CMK (cell line): ENCODE results near the gene SNX18.
A peak's percentile ranks its signal among the peaks of the same experiment; 100 is the strongest.
"Not testable (repeated sequence)": the region's sequence is repeated elsewhere in the genome, so short reads cannot be mapped to it uniquely, and the experiment has no call there.

Experiments
- DNase-seq: peaks from one replicate; pipeline ENCODE4 v3.0.0-alpha.2; 2010; ENCODE audit warnings: low read depth

SNX18 gene, protein sequence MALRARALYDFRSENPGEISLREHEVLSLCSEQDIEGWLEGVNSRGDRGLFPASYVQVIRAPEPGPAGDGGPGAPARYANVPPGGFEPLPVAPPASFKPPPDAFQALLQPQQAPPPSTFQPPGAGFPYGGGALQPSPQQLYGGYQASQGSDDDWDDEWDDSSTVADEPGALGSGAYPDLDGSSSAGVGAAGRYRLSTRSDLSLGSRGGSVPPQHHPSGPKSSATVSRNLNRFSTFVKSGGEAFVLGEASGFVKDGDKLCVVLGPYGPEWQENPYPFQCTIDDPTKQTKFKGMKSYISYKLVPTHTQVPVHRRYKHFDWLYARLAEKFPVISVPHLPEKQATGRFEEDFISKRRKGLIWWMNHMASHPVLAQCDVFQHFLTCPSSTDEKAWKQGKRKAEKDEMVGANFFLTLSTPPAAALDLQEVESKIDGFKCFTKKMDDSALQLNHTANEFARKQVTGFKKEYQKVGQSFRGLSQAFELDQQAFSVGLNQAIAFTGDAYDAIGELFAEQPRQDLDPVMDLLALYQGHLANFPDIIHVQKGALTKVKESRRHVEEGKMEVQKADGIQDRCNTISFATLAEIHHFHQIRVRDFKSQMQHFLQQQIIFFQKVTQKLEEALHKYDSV

GRCh38 chr5:54517512-54518145 lies at the start of gene SNX18:
Gene SNX18 (plus strand): TSS chr5:54517759. CDS start chr5:54517953, 194 bp downstream.
- peak; percentile 64 for DNase-seq

GRCh38 chr5:54469622-54470021 lies 47.9 kb upstream of the SNX18 start:
- DNase-seq: no peak

- DNase-seq: no peak
Observed at GRCh38 chr5:54470128-54470527, 47.4 kb upstream of the SNX18 start.

- DNase-seq: no peak
Observed at GRCh38 chr5:54470677-54471076, 46.9 kb upstream of the SNX18 start.

DNA sequence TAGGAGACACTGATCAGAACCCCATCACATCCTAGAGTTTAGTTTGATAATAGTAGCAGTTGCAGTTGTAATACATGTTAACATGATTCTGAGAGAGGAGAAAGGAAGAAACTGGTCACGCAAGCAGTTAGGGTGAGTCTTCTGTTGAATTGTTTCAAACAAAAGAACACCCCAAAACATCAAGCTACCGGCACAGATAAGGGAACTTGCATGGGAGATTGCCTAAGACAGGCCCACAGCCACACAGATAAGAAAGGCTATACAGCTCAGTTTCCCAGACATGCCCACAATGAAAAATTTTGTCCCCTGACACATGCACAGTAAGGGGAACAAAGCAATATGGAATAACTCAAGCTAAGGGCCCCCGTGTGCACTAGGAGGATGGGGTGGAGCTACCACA lies 46.2 kb upstream of the SNX18 start:
- DNase-seq: no peak

DNA sequence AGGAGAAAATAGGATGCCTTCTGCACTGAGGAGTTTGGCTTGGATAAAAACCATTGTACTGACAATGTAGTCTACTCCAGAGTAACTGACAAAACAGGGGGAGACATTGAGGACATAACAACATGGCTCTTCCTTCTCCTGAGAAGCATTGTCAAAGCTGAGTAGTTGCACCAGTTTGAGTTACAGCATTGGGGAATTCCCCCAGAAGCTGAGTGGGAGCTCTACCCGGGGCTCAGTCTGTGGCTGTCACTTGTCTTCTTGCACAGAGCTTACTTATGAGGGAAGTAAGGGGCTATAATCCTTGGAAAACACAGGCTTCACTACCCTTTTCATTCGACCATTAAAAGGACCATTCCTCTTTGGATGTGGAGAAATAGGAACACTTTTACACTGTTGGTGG lies 40.9 kb upstream of the SNX18 start:
- DNase-seq: no peak

GRCh38 chr5:54477941-54478478 lies 39.5 kb upstream of the SNX18 start:
- no peak for DNase-seq

DNA sequence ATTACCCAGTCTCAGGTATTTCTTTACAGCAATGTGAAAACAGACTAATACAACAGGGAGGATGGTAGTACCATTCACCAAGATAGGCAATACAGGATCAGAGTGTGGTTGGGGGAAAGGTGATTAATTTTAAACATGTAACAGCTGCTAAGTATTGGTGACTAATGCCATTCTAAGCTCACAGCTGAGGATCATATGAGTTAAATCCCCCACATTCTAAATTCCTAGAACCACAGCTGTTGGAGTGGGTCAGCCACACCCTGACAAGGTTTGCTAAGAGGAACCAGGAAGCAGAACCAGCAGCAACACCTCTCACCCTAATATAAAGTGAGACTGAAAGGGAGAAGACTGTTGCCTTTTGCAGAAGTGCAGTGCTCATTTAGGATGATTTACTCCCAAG lies 37.3 kb upstream of the SNX18 start:
- DNase-seq: no peak

GRCh38 chr5:54484219-54484894 lies 33.2 kb upstream of the SNX18 start:
- DNase-seq: no peak

- not testable (repeated sequence) for DNase-seq
Observed at GRCh38 chr5:54485659-54486058, 31.9 kb upstream of the SNX18 start.

GRCh38 chr5:54489648-54489979 lies 27.9 kb upstream of the SNX18 start:
- DNase-seq: not testable (repeated sequence)

DNA sequence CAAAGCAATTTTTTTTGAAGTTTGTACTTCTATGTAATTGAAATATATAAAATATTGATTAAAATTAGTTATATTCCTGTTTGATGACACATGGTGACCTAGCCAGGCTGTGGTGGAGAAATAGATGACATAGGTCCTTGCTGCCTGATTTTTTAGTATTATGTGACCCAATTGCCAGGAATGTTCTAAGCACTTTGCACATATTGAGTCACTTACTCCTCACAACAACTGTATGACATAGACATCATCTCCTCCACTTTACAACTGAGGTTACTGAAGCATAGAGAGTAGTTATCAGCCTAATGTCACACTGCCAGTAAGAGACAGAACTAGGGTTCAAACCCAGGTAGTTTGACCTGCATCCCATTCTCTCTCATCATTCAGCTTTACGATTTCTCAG lies 26.2 kb upstream of the SNX18 start:
- DNase-seq: no peak

- DNase-seq: no peak
Observed at GRCh38 chr5:54492178-54492577, 25.4 kb upstream of the SNX18 start.

DNA sequence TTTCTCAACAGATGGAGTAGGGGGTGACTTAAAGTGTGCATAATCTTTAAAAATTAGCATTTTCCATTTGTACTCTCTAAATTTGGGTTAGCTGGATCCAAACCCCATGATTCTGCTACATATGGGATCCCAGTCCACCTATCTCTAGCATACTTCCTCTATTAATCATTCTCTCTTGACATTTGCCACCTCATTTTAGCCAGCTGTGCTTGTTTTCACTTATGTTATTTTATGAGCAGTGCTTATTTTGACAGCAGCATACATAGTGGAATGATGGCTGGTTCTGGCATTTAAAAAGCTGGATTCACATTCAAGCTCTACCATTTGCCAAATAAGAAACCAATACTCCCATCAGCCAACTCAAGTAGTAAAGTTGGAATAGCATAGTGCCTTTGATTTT lies 22.5 kb upstream of the SNX18 start:
- DNase-seq: no peak

DNA sequence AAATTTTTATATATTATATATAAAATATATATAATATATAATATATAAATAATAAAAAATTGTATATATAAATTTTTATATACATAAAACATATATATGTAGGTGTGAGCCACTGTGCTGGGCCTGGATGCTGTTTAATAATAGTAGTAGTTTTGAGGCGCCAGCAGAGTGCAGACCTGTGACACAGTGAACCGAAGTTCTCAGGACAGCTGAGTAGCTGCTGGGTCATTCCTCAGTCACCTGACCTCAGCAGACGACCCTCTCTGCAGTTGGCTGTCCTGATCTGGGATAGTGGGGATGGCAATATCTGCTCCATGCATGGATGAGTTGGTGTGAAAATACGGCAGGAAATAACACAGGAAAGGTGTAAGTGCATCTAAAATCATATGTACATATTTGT lies 3.3 kb upstream of the SNX18 start:
- no peak for DNase-seq

GRCh38 chr5:54514841-54515432 lies 2.6 kb upstream of the SNX18 start:
- no peak for DNase-seq

DNA sequence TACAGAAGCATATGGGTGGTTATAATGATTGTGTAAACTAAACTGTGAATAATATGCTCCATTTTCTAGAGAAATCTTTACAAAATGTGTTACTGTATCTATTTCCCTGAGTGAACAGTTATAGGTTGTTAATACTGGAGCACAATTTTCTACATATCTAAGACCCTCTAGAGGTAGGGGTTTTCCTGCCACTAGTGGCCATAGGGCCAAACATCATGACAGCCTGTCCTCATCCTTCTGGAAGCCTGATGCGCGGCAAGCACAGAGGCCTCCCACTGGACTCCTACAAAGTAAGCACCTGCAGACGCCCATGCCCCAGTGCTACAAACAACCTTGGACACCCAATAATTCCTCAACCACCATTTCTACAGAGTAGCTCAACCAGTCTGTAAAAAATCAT lies 1.9 kb upstream of the SNX18 start:
- no peak for DNase-seq

GRCh38 chr5:54516051-54516655 lies 1.4 kb upstream of the SNX18 start:
- DNase-seq: no peak

GRCh38 chr5:54517174-54517511 lies 416 bp upstream of the SNX18 start:
- no peak for DNase-seq

DNA sequence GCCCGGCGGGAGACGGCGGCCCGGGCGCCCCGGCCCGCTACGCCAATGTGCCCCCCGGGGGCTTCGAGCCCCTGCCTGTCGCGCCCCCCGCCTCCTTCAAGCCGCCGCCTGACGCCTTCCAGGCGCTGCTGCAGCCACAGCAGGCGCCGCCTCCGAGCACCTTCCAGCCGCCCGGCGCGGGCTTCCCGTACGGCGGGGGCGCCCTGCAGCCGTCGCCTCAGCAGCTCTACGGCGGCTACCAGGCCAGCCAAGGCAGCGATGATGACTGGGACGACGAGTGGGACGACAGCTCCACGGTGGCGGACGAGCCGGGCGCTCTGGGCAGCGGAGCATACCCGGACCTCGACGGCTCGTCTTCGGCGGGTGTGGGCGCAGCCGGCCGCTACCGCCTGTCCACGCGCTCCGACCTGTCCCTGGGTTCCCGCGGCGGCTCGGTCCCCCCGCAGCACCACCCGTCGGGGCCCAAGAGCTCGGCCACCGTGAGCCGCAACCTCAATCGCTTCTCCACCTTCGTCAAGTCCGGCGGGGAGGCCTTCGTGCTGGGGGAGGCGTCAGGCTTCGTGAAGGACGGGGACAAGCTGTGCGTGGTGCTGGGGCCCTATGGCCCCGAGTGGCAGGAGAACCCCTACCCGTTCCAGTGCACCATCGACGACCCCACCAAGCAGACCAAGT lies 723 bp downstream of the SNX18 start:
- DNase-seq: no peak

- DNase-seq: no peak
Observed at GRCh38 chr5:54518818-54519508, 1.4 kb downstream of the SNX18 start.
